CD4-positive, alpha-beta T cell treated with Interleukin-21 for 1 hour (primary cell): ENCODE measurements around the gene SSRP1.
"Not testable (repeated sequence)": the region's sequence is repeated elsewhere in the genome, so short reads cannot be mapped to it uniquely, and the experiment has no call there.

Experiments
- DNase-seq: peaks from one replicate; pipeline ENCODE4 v3.0.0-alpha.2; 2020

The SSRP1 gene

GRCh38 chr11:57359396-57359795 lies 23.7 kb upstream of the SSRP1 start:
- no peak for DNase-seq

GRCh38 chr11:57358991-57359390 lies 23.3 kb upstream of the SSRP1 start:
- DNase-seq = no peak

GRCh38 chr11:57358543-57358961 lies 22.9 kb upstream of the SSRP1 start:
- DNase-seq = no peak

- no peak for DNase-seq
These were observed 22.2 kb upstream of the SSRP1 start for GRCh38 chr11:57357856-57358255.

GRCh38 chr11:57357310-57357709 lies 21.6 kb upstream of the SSRP1 start:
- no peak for DNase-seq

GRCh38 chr11:57356268-57356667 lies 20.6 kb upstream of the SSRP1 start:
- no peak for DNase-seq

- DNase-seq = no peak
These were observed 19.0 kb upstream of the SSRP1 start for GRCh38 chr11:57354699-57355098.

GRCh38 chr11:57353852-57354251 lies 18.2 kb upstream of the SSRP1 start:
- DNase-seq = no peak

GRCh38 chr11:57353446-57353845 lies 17.8 kb upstream of the SSRP1 start:
- DNase-seq = no peak

- DNase-seq = no peak
These were observed 17.3 kb upstream of the SSRP1 start for GRCh38 chr11:57353036-57353435.

- peak; percentile 55 for DNase-seq
These were observed 14.0 kb upstream of the SSRP1 start for GRCh38 chr11:57349491-57350274.

- DNase-seq = no peak
These were observed 13.1 kb upstream of the SSRP1 start for GRCh38 chr11:57348636-57349313.

- DNase-seq = no peak
These were observed 12.4 kb upstream of the SSRP1 start for GRCh38 chr11:57348052-57348451.

GRCh38 chr11:57347336-57347735 lies 11.6 kb upstream of the SSRP1 start:
- no peak for DNase-seq

- DNase-seq = peak; percentile 74
These were observed 10.0 kb upstream of the SSRP1 start for GRCh38 chr11:57345555-57346211.

- DNase-seq = no peak
These were observed 9.1 kb upstream of the SSRP1 start for GRCh38 chr11:57344826-57345225.

GRCh38 chr11:57343825-57344224 lies 8.1 kb upstream of the SSRP1 start:
- no peak for DNase-seq

- DNase-seq = no peak
These were observed 7.0 kb upstream of the SSRP1 start for GRCh38 chr11:57342702-57343101.

GRCh38 chr11:57341250-57341808 lies 5.6 kb upstream of the SSRP1 start:
- DNase-seq = no peak

GRCh38 chr11:57340039-57340615 lies 4.4 kb upstream of the SSRP1 start:
- no peak for DNase-seq

- DNase-seq = no peak
These were observed 3.6 kb upstream of the SSRP1 start for GRCh38 chr11:57339328-57339727.

GRCh38 chr11:57338142-57338541 lies 2.5 kb upstream of the SSRP1 start, which contains the start of gene P2RX3:
TSS of gene P2RX3 (plus strand) at chr11:57338352. CDS start at chr11:57338551, 199 bp downstream.
- DNase-seq = no peak

GRCh38 chr11:57336856-57337255 lies 1.2 kb upstream of the SSRP1 start:
- not testable (repeated sequence) for DNase-seq
